SK-N-MC (cell line): ENCODE measurements around the gene FOXP2.

Source experiments
- DNase-seq: peaks from one replicate; pipeline ENCODE4 v3.0.0-alpha.2; 2011; ENCODE audit warnings: low read depth, low spot score
- H3K27ac ChIP-seq: fragments of 200-600 bp; sonication (generic); 2 replicates; pipeline ENCODE4 v1.5.1; 2016; ENCODE audit warnings: mixed run types
- H3K36me3 ChIP-seq: fragments of 200-600 bp; sonication (generic); 2 replicates; pipeline ENCODE4 v1.6.1; 2017; ENCODE audit warnings: antibody characterized with exemption, low read length, mixed read lengths; ENCODE audit not compliant: insufficient read depth
- H3K4me3 ChIP-seq: fragments of 200-600 bp; sonication (generic); 2 replicates; pipeline ENCODE4 v1.5.1; 2016
- H3K9ac ChIP-seq: fragments of 200-600 bp; sonication (generic); 2 replicates; pipeline ENCODE4 v1.8.0; 2017; ENCODE audit warnings: mixed run types, mixed read lengths; ENCODE audit not compliant: insufficient read length
- H3K9me3 ChIP-seq: fragments of 200-600 bp; sonication (generic); 2 replicates; pipeline ENCODE4 v1.6.1; 2017; ENCODE audit warnings: low read depth, mild to moderate bottlenecking, antibody characterized with exemption, low read length, moderate library complexity, mixed read lengths
- EZH2 ChIP-seq: fragments of 200-600 bp; sonication (generic); IDR thresholded peaks from one replicate; pipeline ENCODE4 v1.6.1; 2017; ENCODE audit warnings: antibody characterized with exemption
- FOXP2 ChIP-seq: optimal IDR thresholded peaks from 2 replicates; pipeline ENCODE3; 2011; ENCODE audit warnings: mild to moderate bottlenecking, moderate library complexity; ENCODE audit not compliant: insufficient read depth; ENCODE audit errors: extremely low read length, control extremely low read depth
- POLR2AphosphoS5 ChIP-seq: IDR thresholded peaks from 2 replicates; pipeline ENCODE4 v1.6.1; 2012; ENCODE audit warnings: mild to moderate bottlenecking, low read depth, low read length, borderline replicate concordance

FOXP2 gene

GRCh38 chr7:114644455-114644854 is 229.8 kb downstream of the FOXP2 start:
- H3K9me3 ChIP-seq: no peaks in the 10 kb centered on the region
- H3K27ac ChIP-seq: no peak overlapping the region
- H3K36me3 ChIP-seq: no peaks in the 10 kb centered on the region
- no peak overlapping the region for H3K4me3 ChIP-seq
- TF ChIP-seq EZH2 (no peak), POLR2AphosphoS5 (no peak), FOXP2 (no peak)
- DNase-seq: no peak
- H3K9ac ChIP-seq: no peak overlapping the region

GRCh38 chr7:114645451-114645850 is 230.8 kb downstream of the FOXP2 start:
- Histone ChIP-seq H3K27ac (no peak overlapping the region), H3K9me3 (no peaks in the 10 kb centered on the region), H3K4me3 (no peak overlapping the region), H3K36me3 (no peaks in the 10 kb centered on the region), H3K9ac (no peak overlapping the region)
- TF ChIP-seq POLR2AphosphoS5 (no peak), EZH2 (no peak), FOXP2 (no peak)
- no peak for DNase-seq

GRCh38 chr7:114647518-114647917 is 232.9 kb downstream of the FOXP2 start:
- no peak overlapping the region for H3K27ac ChIP-seq
- no peaks in the 10 kb centered on the region for H3K9me3 ChIP-seq
- no peak for DNase-seq
- no peak overlapping the region for H3K9ac ChIP-seq
- no peak overlapping the region for H3K4me3 ChIP-seq
- H3K36me3 ChIP-seq: no peaks in the 10 kb centered on the region
- TF ChIP-seq EZH2 (no peak), POLR2AphosphoS5 (no peak; the same call in 1 of the 2 replicates), FOXP2 (no peak)

- no peak overlapping the region for H3K4me3 ChIP-seq
- no peak overlapping the region for H3K9ac ChIP-seq
- H3K36me3 ChIP-seq: peaks cover 1% of the 10 kb centered on the region; the same call in 1 of the 2 replicates
- no peaks in the 10 kb centered on the region for H3K9me3 ChIP-seq
- DNase-seq: no peak
- no peak overlapping the region for H3K27ac ChIP-seq
- TF ChIP-seq POLR2AphosphoS5: no peak
- no peak for TF ChIP-seq FOXP2
- TF ChIP-seq EZH2: no peak
Measured at GRCh38 chr7:114648117-114648516, 233.5 kb downstream of the FOXP2 start.

- Histone ChIP-seq H3K36me3 (peaks cover 4% of the 10 kb centered on the region; the same call in 1 of the 2 replicates), H3K4me3 (no peak overlapping the region), H3K27ac (no peak overlapping the region), H3K9ac (no peak overlapping the region), H3K9me3 (no peaks in the 10 kb centered on the region)
- no peak for TF ChIP-seq EZH2
- no peak for TF ChIP-seq POLR2AphosphoS5
- TF ChIP-seq FOXP2: no peak
- no peak for DNase-seq
Measured at GRCh38 chr7:114648680-114649079, 234.1 kb downstream of the FOXP2 start.

GRCh38 chr7:114649689-114650088 is 235.1 kb downstream of the FOXP2 start:
- Histone ChIP-seq H3K4me3 (no peak overlapping the region), H3K27ac (no peak overlapping the region), H3K9ac (no peak overlapping the region), H3K9me3 (no peaks in the 10 kb centered on the region), H3K36me3 (peaks cover 11% of the 10 kb centered on the region)
- TF ChIP-seq EZH2 (no peak), FOXP2 (no peak), POLR2AphosphoS5 (no peak)
- no peak for DNase-seq

GRCh38 chr7:114650491-114650890 is 235.9 kb downstream of the FOXP2 start:
- no peak overlapping the region for H3K4me3 ChIP-seq
- no peak overlapping the region for H3K9ac ChIP-seq
- H3K9me3 ChIP-seq: no peaks in the 10 kb centered on the region
- TF ChIP-seq POLR2AphosphoS5: no peak
- TF ChIP-seq EZH2: no peak
- no peak for TF ChIP-seq FOXP2
- H3K27ac ChIP-seq: no peak overlapping the region
- no peak for DNase-seq
- peaks cover 11% of the 10 kb centered on the region for H3K36me3 ChIP-seq

- no peak for TF ChIP-seq EZH2
- no peak for TF ChIP-seq POLR2AphosphoS5
- TF ChIP-seq FOXP2: no peak
- Histone ChIP-seq H3K9ac (no peak overlapping the region), H3K36me3 (peaks cover 11% of the 10 kb centered on the region), H3K4me3 (no peak overlapping the region), H3K27ac (no peak overlapping the region), H3K9me3 (no peaks in the 10 kb centered on the region)
- no peak for DNase-seq
Measured at GRCh38 chr7:114652041-114652440, 237.4 kb downstream of the FOXP2 start.

- Histone ChIP-seq H3K27ac (no peak overlapping the region), H3K9ac (no peak overlapping the region), H3K4me3 (no peak overlapping the region), H3K9me3 (no peaks in the 10 kb centered on the region), H3K36me3 (peaks cover 11% of the 10 kb centered on the region)
- TF ChIP-seq FOXP2: no peak
- TF ChIP-seq POLR2AphosphoS5: no peak
- no peak for TF ChIP-seq EZH2
- DNase-seq: no peak
Measured at GRCh38 chr7:114653364-114654088, 238.9 kb downstream of the FOXP2 start.
